HCT116 (cell line): Measurements from ENCODE around the gene NMU. TPM values are rescaled to one million over a fixed set of nuclear protein-coding genes. Genes with fewer than 3 reads are reported as not detected.

Experiments
- ATAC-seq: fragments of 200-7000 bp; cut with Tn5 transposase; 2 replicates; pipeline ENCODE4 v1.9.1; 2020; ENCODE audit warnings: mild to moderate bottlenecking, moderate library complexity
- BruUV-seq: library from RNA; stranded (reverse); fragments of 400-500 nt; replicated peaks from 2 replicates; lab custom pipeline; 2021; lab: Mats Ljungman, UMichigan
- CTCF ChIA-PET: fragments of 300-600 bp; sonication (Branson Sonifier 250); formaldehyde crosslinking; loops from one replicate; lab custom pipeline; 2021; ENCODE audit warnings: antibody characterized with exemption; lab: Charles Lee
- POLR2A ChIA-PET: fragments of 300-600, 350-600 bp; sonication (Branson Sonifier 250); formaldehyde crosslinking; loops from one replicate; lab custom pipeline; 2021; ENCODE audit warnings: antibody characterized with exemption; lab: Charles Lee
- RAD21 ChIA-PET, 2 experiments: fragments of 300-600 bp; sonication (Branson Sonifier 250); formaldehyde crosslinking; loops; one replicate each; lab custom pipeline; 2023; ENCODE audit warnings: low total read pairs in 2 of 2; ENCODE audit not compliant: uncharacterized antibody in 2 of 2, unreplicated experiment in 2 of 2, low non-redundant PET in 1 of 2; lab: Charles Lee
- DNase-seq: peaks from one replicate; pipeline ENCODE4 v3.0.0-alpha.2; 2010; ENCODE audit warnings: low read depth, low spot score
- H2AFZ ChIP-seq: fragments of 200-600 bp; shearing (Covaris generic), sonication (generic); 2 replicates; pipeline ENCODE4 v1.6.1; 2017; ENCODE audit warnings: low read depth, mixed run types, mixed read lengths, antibody characterized with exemption, low read length; ENCODE audit not compliant: poor library complexity, severe bottlenecking
- H3K27ac ChIP-seq: 2 replicates; pipeline ENCODE4 v1.5.1; 2012; ENCODE audit warnings: low read depth, low read length
- H3K27me3 ChIP-seq: fragments of 200-600 bp; sonication (generic); 2 replicates; pipeline ENCODE4 v1.6.1; 2016; ENCODE audit warnings: mixed run types, low read length, mixed read lengths; ENCODE audit not compliant: insufficient read depth
- H3K36me3 ChIP-seq, 2 experiments: fragments of 200-500 bp in 1 of 2; fragments of 200-600 bp in 1 of 2; sonication (Bioruptor generic) in 1 of 2; sonication (generic) in 1 of 2; 2 replicates each; pipeline versions ENCODE4 v1.5.1 to v1.6.1; 2014 to 2016; ENCODE audit warnings: low read length in 2 of 2, inconsistent platforms in 1 of 2, mixed read lengths in 1 of 2, mixed run types in 1 of 2; ENCODE audit not compliant: insufficient read depth in 2 of 2, control insufficient read depth in 1 of 2
- H3K4me1 ChIP-seq, 2 experiments: fragments of 200-600 bp in 1 of 2; sonication (generic) in 1 of 2; 2 replicates each; pipeline versions ENCODE4 v1.5.1 to v1.6.1; 2012 to 2017; ENCODE audit warnings: low read length in 2 of 2, inconsistent platforms in 1 of 2, mild to moderate bottlenecking in 1 of 2, mixed read lengths in 1 of 2, mixed run types in 1 of 2, moderate library complexity in 1 of 2; ENCODE audit not compliant: insufficient read depth in 2 of 2, control insufficient read depth in 1 of 2
- H3K4me2 ChIP-seq: fragments of 200-600 bp; sonication (generic); 2 replicates; pipeline ENCODE4 v1.6.1; 2017; ENCODE audit warnings: mixed run types, low read length, mixed read lengths
- H3K4me3 ChIP-seq, 2 experiments: fragments of 200-600 bp in 1 of 2; sonication (generic) in 1 of 2; replicated peaks in 1 of 2; 2 replicates each; pipeline ENCODE4 v1.5.1; 2011 to 2016; ENCODE audit warnings: low read length in 2 of 2, control low read depth in 1 of 2, low read depth in 1 of 2, mild to moderate bottlenecking in 1 of 2, mixed read lengths in 1 of 2, mixed run types in 1 of 2
- H3K79me2 ChIP-seq: fragments of 200-600 bp; sonication (generic); 2 replicates; pipeline ENCODE4 v1.6.1; 2017; ENCODE audit warnings: mild to moderate bottlenecking, mixed run types, low read length, moderate library complexity, mixed read lengths; ENCODE audit not compliant: insufficient read depth
- H3K9ac ChIP-seq: fragments of 200-600 bp; sonication (generic); 2 replicates; pipeline ENCODE4 v1.6.1; 2016; ENCODE audit warnings: low read length, mixed read lengths
- H3K9me2 ChIP-seq: fragments of 200-600 bp; sonication (generic), shearing (Covaris generic); 2 replicates; pipeline ENCODE4 v1.6.1; 2017; ENCODE audit warnings: mixed run types, mild to moderate bottlenecking, moderate library complexity; ENCODE audit not compliant: insufficient read depth
- H3K9me3 ChIP-seq, 2 experiments: fragments of 200-500 bp in 1 of 2; fragments of 200-600 bp in 1 of 2; sonication (Bioruptor generic) in 1 of 2; sonication (generic) in 1 of 2; 2 replicates each; pipeline ENCODE4 v1.6.1; 2014 to 2017; ENCODE audit warnings: low read length in 2 of 2, mixed read lengths in 2 of 2, inconsistent platforms in 1 of 2, low read depth in 1 of 2, mild to moderate bottlenecking in 1 of 2, mixed run types in 1 of 2, moderate library complexity in 1 of 2; ENCODE audit not compliant: control insufficient read depth in 1 of 2, insufficient read depth in 1 of 2
- H4K20me1 ChIP-seq: fragments of 200-600 bp; sonication (generic), shearing (Covaris generic); 2 replicates; pipeline ENCODE4 v1.6.1; 2017; ENCODE audit warnings: mixed run types, mild to moderate bottlenecking, moderate library complexity; ENCODE audit not compliant: insufficient read depth
- CBX3 ChIP-seq: IDR thresholded peaks from 2 replicates; pipeline ENCODE4 v1.6.1; 2012; ENCODE audit warnings: low read depth
- CEBPB ChIP-seq: IDR thresholded peaks from 2 replicates; pipeline ENCODE4 v1.6.1; 2012; ENCODE audit warnings: low read depth
- EGR1 ChIP-seq: IDR thresholded peaks from 2 replicates; pipeline ENCODE4 v1.6.1; 2012; ENCODE audit warnings: low read depth
- ELF1 ChIP-seq: IDR thresholded peaks from 2 replicates; pipeline ENCODE4 v1.6.1; 2012; ENCODE audit warnings: low read depth, borderline replicate concordance
- EZH2 ChIP-seq: fragments of 200-600 bp; sonication (generic); IDR thresholded peaks from 2 replicates; pipeline ENCODE4 v1.6.1; 2017; ENCODE audit warnings: antibody characterized with exemption, mixed run types
- EZH2phosphoT487 ChIP-seq: fragments of 200-600 bp; IDR thresholded peaks from 2 replicates; pipeline ENCODE4 v1.6.1; 2018; ENCODE audit warnings: antibody characterized with exemption, borderline replicate concordance
- JUND ChIP-seq: IDR thresholded peaks from 2 replicates; pipeline ENCODE4 v1.6.1; 2012
- POLR2A ChIP-seq: IDR thresholded peaks from 2 replicates; pipeline ENCODE4 v1.7.0; 2011; ENCODE audit warnings: borderline replicate concordance; ENCODE audit not compliant: insufficient read depth, insufficient read length; ENCODE audit errors: extremely low read depth
- POLR2AphosphoS5 ChIP-seq: IDR thresholded peaks from 2 replicates; pipeline ENCODE4 v1.6.1; 2011; ENCODE audit warnings: mild to moderate bottlenecking, low read depth, low read length, moderate library complexity
- RAD21 ChIP-seq: IDR thresholded peaks from 2 replicates; pipeline ENCODE4 v1.6.1; 2012; ENCODE audit warnings: low read depth, mild to moderate bottlenecking
- SIN3A ChIP-seq: IDR thresholded peaks from 2 replicates; pipeline ENCODE4 v1.6.1; 2012; ENCODE audit warnings: low read depth
- SP1 ChIP-seq: IDR thresholded peaks from 2 replicates; pipeline ENCODE4 v1.6.1; 2012; ENCODE audit warnings: low read depth
- YY1 ChIP-seq: IDR thresholded peaks from 2 replicates; pipeline ENCODE4 v1.6.1; 2011; ENCODE audit warnings: low read length, low read depth, moderate library complexity, mild to moderate bottlenecking; ENCODE audit not compliant: insufficient replicate concordance; ENCODE audit errors: extremely low read depth
- ZFX ChIP-seq: fragments of 450-650 bp; IDR thresholded peaks from 2 replicates; pipeline ENCODE4 v1.6.1; 2017
- ZNF274 ChIP-seq: fragments of 200-500 bp; sonication (Bioruptor generic); IDR thresholded peaks from 2 replicates; pipeline ENCODE4 v1.6.1; 2014; ENCODE audit warnings: mild to moderate bottlenecking, low read depth, low read length, inconsistent platforms
- intact Hi-C: fragments of 100-400 bp; cut with micrococcal nuclease; formaldehyde crosslinking; loops from 2 replicates; pipeline ENCODE4 v1.10.0; 2022
- total RNA-seq: library from RNA; stranded (reverse); gene quantifications from one replicate; pipeline ENCODE4 v1.2.1, GENCODE V29; 2021; ENCODE audit not compliant: unreplicated experiment
- TF ChIP-seq, protein P1 (sequence below): IDR thresholded peaks from 2 replicates; pipeline ENCODE4 v1.6.1; 2011; ENCODE audit warnings: mild to moderate bottlenecking, low read length, moderate library complexity; ENCODE audit not compliant: insufficient replicate concordance; ENCODE audit errors: extremely low read depth
- TF ChIP-seq, protein P2 (sequence below): IDR thresholded peaks from 2 replicates; pipeline ENCODE4 v1.6.1; 2012; ENCODE audit warnings: low read depth
- TF ChIP-seq, protein P3 (sequence below): IDR thresholded peaks from 2 replicates; pipeline ENCODE4 v1.6.1; 2012

Gene NMU
- total RNA-seq, 1 experiment from 2014 or later: 81.1 TPM

DNA sequence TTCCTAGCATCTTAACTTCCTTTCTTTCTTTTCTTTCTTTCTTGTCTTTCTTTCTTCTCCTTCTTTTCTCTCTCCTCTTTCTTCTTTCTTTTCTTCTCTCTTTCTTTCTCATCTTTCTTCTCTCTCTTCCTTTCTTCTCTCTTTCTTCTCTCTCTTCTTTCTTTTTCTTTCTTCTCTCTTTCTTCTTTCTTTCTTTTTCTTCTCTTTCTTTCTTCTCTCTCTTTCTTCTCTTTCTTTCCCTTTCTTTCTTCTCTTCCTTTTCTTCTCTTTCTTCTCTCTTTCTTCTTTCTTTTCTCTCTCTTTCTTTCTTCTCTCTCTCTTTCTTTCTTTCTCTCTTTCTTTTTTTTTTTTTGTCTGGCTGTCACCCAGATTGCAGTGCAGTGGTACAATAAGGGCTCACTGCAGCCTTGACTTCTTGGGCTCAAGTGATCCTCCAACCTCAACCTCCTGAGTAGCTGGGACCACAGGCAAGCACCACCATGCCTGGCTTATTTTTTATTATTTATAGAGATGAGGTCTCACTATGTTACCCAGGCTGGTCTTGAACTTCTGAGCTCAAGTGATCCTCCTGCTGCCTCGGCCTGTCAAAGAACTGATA, 17.5 kb downstream of the NMU start:
- DNase-seq: no peak
- BruUV-seq: no TSS peak
- ChIA-PET POLR2A (no interaction called here), RAD21 (no interaction called here), CTCF (no interaction called here)
- Histone ChIP-seq H3K27ac (no peak overlapping the region), H4K20me1 (no peaks in the 10 kb centered on the region), H3K79me2 (peaks cover 22% of the 10 kb centered on the region), H3K4me1 (no peaks in the 10 kb centered on the region), H3K4me2 (no peak overlapping the region), H3K9me2 (no peaks in the 10 kb centered on the region), H3K36me3 (no peaks in the 10 kb centered on the region), H3K27me3 (no peaks in the 10 kb centered on the region), H3K9me3 (no peaks in the 10 kb centered on the region), H3K9ac (no peak overlapping the region), H3K4me3 (no peak overlapping the region), H2AFZ (no peak overlapping the region)
- intact Hi-C loops: no loop called here
- TF ChIP-seq ELF1 (no peak), ZFX (no peak), JUND (no peak), ZNF274 (no peak), RAD21 (no peak), POLR2A (no peak), CBX3 (no peak), EZH2 (no peak), CEBPB (no peak), YY1 (no peak), SIN3A (no peak), EZH2phosphoT487 (no peak), POLR2AphosphoS5 (no peak), EGR1 (no peak), SP1 (no peak)
- TF ChIP-seq, protein P1, sequence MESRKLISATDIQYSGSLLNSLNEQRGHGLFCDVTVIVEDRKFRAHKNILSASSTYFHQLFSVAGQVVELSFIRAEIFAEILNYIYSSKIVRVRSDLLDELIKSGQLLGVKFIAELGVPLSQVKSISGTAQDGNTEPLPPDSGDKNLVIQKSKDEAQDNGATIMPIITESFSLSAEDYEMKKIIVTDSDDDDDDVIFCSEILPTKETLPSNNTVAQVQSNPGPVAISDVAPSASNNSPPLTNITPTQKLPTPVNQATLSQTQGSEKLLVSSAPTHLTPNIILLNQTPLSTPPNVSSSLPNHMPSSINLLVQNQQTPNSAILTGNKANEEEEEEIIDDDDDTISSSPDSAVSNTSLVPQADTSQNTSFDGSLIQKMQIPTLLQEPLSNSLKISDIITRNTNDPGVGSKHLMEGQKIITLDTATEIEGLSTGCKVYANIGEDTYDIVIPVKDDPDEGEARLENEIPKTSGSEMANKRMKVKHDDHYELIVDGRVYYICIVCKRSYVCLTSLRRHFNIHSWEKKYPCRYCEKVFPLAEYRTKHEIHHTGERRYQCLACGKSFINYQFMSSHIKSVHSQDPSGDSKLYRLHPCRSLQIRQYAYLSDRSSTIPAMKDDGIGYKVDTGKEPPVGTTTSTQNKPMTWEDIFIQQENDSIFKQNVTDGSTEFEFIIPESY: no peak
- TF ChIP-seq, protein P2, sequence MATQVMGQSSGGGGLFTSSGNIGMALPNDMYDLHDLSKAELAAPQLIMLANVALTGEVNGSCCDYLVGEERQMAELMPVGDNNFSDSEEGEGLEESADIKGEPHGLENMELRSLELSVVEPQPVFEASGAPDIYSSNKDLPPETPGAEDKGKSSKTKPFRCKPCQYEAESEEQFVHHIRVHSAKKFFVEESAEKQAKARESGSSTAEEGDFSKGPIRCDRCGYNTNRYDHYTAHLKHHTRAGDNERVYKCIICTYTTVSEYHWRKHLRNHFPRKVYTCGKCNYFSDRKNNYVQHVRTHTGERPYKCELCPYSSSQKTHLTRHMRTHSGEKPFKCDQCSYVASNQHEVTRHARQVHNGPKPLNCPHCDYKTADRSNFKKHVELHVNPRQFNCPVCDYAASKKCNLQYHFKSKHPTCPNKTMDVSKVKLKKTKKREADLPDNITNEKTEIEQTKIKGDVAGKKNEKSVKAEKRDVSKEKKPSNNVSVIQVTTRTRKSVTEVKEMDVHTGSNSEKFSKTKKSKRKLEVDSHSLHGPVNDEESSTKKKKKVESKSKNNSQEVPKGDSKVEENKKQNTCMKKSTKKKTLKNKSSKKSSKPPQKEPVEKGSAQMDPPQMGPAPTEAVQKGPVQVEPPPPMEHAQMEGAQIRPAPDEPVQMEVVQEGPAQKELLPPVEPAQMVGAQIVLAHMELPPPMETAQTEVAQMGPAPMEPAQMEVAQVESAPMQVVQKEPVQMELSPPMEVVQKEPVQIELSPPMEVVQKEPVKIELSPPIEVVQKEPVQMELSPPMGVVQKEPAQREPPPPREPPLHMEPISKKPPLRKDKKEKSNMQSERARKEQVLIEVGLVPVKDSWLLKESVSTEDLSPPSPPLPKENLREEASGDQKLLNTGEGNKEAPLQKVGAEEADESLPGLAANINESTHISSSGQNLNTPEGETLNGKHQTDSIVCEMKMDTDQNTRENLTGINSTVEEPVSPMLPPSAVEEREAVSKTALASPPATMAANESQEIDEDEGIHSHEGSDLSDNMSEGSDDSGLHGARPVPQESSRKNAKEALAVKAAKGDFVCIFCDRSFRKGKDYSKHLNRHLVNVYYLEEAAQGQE: no peak
- TF ChIP-seq, protein P3, sequence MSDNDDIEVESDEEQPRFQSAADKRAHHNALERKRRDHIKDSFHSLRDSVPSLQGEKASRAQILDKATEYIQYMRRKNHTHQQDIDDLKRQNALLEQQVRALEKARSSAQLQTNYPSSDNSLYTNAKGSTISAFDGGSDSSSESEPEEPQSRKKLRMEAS: no peak
- no peak for ATAC-seq
